ENCODE results near the gene MRM2.
A peak's percentile ranks its signal among the peaks of the same experiment; 100 is the strongest.

Gene MRM2

DNA sequence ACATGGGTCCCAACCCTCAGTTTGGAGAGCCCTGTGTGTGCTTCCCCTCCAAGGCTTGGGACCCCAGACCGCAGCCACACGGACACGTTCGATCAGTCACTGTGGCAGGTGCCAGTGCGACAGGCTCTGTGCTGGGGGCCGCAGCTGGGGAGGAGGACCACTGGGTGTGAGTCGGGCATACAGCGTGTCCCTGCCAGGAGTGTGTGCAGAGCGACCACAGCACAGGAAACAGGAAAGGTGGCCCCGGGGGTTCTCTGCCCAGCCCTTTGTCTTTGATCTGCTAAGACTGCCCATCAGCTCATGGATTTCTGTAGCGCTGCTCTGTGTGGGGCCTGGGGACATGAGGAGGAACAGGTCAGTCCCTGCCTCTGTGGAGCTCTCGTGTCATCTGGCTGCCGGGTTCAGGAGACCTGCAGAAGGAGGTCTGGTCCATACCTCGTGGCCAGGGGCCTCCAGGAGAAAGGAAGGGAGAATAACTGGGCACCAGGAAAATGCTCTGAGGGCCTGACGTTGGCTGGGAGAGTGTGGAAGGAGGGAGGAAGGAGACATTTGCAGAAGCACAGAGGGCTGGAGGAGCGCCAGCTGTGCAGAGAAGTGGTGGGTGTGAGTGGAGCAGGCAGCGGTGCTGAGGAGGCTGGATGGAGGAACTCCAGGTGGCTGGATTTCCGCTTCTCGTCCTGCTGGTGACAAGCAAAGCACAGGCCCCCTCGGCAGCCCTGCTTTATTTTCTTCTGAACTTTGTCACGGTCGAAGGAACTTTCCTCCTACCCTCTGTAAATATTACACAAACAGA lies 4.1 kb upstream of the MRM2 start:
- no peak for DNase-seq

DNA sequence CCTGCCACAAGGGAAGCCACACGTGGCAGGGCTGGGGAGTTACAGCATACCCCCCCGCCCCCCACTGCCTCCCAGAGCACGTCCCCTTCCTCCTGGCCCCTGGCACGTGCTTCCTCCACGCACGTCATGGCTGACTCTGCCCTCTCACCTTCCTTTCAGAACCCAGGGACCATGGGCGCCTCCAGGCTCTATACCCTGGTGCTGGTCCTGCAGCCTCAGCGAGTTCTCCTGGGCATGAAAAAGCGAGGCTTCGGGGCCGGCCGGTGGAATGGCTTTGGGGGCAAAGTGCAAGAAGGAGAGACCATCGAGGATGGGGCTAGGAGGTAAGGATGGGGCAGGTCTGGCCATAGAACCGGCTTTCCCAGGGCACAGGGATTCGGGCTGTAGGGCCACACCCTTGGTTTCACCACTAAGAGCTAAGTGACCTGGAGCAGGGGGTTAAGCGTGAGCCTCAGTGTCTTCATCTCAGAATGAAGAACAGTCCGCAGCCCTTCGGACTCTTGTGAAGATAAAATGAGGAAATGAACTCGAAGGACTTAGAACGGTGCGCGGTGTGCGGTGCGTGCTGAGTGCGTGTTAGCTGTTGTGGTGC lies 2.5 kb upstream of the MRM2 start:
- no peak for DNase-seq

DNA sequence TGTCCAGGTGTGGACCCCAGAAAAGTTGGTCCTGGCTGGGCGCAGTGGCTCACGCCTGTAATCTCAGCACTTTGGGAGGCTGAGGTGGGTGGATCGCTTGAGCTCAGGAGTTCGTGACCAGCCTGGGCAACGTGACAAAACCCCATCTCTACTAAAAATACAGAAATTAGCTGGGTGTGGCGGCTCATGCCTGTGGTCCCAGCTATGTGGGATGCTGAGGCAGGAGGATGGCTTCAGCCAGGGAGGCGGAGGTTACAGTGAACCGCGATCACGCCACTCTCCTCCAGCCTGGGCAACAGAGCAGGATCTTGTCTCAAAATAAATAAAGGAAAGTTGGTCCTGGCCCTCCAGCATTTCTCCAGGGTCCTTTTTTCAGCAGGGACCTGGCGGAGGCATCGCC lies 1.5 kb upstream of the MRM2 start:
- DNase-seq, result no peak

DNA sequence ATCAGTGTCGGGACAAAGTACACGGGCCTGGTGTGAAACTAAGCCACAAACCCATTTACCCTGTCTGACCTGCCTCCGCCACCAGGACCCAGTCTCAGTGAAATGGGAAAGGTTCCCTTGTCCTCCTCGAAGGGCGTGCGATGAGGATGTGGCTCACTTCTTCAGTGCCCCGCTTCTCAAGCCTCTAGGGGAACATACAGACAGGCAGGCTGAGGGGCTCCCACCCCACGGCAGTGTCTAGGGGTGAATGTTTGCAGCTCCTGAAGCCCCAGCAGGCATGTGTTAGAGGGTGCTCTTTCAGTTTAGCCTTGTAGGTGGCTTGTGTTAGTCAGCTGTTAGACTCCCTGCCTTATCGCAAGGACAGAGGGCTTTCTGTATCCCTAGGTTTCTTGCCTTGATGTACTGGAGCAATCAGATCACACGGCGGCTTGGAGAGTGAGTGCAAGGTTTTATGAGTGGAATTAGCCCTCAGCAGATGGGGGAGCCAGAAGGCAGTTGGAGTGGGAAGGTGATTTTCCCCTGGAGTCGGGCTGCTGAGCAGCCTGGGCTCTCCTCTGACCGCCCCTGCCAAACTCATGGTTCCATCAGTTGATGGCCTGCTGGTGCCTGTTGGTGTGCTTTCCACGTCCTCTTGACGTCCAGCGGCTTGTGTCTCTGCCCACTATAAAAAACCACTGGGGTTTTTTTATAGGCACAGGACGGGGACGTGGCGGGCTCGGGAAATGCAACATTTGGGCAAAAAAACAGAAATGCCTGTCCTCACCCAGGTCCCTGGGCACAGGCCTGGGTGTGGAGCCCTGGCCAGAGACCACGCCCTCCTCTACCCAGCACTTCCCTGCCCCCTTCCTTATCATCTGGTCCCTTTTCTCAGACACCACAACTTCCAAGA lies 780 bp upstream of the MRM2 start:
- DNase-seq, result no peak

DNA sequence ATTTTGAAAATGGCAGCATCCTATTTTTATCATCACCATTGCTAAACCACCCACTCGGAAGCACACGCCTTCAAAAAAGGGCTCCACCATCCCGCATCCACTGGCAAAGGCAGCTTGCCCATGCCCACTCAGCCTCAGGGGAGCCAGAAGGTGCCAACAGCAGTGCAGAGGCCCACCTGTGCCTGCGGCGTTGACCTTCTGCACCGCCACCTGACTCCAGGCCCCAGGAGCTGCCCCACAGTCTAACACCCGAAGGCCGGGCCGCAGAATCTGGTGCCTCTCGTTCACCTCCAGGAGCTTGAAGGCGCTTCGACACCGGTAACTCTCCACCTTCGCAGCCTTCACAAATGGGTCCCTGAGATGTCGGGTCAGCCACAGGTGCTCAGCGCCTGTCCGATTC lies 2.8 kb downstream of the MRM2 start:
- DNase-seq, result no peak

DNA sequence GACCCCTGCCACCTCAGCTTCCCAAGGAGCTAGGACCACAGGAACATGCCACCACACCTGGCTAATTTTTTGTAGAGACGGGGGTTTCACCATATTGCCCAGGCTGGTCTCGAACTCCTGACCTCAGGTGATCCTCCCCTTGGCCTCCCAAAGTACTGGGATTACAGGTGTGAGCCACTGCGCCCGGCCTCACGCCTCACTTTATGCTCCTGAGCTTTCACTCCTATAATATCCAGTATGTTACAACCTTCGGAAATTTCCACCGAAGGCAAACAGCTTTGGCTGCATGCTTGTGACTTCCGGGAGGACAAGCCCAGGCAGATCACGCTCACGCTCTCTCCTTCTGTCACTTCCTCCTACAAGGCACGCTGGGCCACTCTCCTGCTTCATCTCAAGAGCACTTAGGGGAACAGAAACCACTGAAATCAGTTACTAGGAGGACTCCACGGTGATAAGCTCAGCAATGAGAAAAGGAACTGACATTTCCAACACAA lies 4.8 kb downstream of the MRM2 start:
- peak; percentile 24 for DNase-seq

DNA sequence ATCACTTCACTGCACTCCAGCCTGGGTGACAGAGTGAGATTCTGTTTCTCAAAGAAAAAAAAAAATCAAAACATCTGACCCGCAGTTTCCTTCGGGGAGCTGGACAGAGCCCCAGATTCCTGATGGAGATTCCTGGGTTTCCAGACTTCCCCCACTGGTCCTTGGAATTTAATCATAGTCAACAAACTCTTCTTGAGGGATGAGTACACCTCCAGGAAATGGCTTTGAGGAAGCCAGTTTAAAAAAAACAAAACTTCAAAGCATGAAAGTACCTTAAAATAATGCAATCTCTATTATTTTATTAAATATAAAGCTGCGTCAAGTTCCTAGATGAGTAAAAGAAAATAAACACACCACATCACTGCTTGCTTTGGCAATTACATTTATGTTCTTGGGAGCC lies 8.1 kb downstream of the MRM2 start:
- no peak for DNase-seq

DNA sequence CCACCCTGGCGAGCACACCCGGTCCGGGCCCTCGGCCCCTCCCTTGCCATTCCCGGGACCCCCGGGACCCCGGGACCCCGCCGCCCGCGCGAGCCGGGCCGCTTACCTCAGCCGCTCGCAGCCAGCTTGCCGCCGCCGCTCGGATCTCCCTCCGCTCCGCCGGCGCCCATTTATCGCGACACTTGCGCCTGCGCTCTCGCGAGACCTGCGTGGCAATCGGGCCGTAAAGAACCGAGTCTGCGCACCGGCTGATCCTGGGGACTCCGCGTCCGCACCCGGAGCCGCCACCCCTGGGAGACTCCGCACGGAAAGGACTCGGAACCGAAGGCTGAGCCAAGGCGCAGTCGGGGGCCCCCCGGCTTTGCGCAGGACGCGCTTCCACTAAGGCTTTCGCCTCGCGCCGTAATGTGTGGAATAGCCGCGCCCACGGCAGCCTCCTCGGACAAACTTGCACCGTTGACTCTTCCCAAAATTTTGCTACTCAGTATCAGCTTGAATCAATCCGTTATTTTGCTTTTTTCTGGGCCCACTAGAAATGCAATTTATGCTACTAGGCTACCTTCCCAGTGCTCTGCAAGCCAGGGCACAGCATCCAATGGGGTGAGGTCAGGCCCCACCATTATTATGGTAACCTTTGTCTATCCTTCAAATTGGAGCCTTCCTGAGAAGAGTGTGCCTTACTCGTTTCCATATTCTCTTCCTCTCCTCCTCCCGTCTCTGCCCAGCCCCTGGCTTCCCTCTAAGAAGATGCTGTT lies 9.1 kb downstream of the MRM2 start, which contains the start of gene MAD1L1:
TSS of gene MAD1L1 (minus strand) at position 180 of the 755 bp plus-strand sequence. CDS start 2,812 bp downstream, outside the sequence.
- peak; percentile 86 for DNase-seq

DNA sequence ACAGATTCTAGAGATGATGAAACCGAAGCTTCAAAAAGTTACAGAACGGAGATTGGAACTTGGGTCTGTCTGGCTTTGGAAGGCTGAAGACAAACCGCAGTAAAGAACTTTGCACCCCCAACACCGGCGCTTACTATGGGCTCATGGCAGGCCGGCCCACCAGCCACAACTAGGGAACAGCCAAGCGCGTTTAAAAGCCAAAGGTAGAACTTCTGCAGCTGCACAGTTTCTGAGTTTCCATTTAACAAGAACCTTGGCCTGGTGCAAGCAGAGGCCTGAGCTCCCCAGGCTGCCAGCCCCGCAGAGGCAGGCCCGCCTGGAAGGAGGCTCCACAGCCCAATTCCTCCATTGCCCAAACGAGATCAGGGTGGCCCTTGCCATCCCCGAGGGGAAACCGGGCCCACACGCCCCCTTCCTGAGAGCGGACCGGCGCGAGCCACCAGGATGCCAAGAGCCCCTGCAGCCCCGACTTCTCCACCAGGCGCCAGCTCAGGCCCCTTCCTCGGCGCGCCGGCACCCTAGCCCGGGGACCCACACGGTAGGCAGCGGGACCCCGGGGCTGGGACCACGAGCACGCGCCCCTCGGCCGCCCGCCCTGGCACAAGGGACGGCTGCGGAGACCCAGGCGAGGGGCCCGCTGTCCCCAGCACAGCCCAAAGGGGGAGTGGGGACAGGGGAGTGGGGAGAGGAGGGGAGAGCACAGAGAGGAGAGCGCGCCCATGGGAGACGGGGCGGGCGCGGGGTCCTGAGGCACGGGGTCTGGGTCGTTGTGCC lies 9.8 kb downstream of the MRM2 start:
- DNase-seq, result no peak

DNA sequence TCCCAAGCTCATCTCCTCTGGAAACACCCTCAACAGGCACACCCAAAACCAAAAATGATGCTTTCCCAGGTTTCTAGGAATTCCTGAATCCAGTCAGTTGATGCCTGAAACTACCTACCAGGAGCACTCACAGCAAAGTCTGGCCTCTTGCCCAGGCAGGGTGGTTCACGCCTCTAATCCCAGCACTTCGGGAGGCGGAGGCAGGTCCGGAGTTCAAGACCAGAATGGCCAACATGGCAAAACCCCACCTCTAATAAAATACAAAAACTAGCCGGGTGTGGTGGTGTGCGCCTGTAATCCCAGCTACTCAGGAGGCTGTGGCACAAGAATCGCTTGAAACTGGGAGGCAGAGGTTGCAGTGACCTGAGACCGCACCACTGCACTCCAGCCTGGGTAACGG lies 11.1 kb downstream of the MRM2 start:
- DNase-seq, result no peak

DNA sequence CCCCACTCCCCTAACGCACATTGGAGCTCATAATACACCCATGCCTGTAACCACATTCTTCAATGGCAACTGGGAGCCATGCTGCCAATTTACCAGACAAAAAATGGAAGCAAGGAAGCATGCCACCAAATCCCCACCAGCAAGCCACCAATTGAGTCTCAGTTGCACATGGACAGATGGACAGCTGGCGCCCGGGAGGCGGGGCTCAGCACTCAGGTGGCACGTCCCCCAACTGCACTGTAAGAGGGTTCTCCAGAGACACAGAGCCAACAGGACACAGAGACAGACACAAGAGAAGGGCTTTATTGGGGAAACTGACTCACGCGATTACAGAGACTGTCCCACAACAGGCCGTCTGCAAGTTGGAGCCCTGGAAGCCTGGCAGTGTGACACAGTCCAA lies 11.8 kb downstream of the MRM2 start:
- DNase-seq, result no peak

DNA sequence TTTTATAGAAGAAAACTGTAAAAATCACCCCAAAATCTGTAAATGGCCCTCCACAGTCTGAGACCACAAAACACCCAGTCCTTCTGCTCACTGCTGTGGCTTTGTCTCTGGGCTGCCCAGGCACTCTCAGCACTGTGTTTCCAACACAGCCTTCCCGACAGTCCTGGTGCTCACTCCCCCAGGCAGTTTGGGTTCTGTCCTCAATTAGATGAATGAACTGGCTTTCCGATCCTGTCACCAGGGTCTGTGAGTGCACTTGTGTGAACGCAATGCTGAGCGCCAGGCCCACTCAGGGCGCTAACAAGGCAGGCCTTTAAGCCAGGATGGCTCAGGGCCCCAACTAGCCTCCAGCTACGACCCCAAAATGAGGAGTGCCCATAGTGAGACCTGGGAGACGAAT lies 12.5 kb downstream of the MRM2 start:
- no peak for DNase-seq

DNA sequence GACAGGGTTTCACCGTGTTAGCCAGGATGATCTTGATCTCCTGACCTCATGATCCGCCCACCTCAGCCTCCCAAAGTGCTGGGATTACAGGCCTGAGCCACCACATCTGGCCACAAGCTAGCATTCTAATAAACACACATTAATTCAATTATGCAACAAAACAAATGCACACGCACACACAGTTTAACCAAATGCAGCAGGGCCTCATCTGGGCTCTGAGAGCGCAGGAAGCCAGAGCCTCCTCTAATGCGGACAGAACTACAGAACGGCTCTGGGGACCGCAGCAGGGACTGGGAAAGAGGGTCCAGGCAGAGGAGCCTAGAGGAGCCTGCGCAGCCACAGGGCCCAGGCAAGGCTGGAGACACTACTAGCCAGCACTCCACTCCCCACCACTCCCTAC lies 13.1 kb downstream of the MRM2 start:
- no peak for DNase-seq

DNA sequence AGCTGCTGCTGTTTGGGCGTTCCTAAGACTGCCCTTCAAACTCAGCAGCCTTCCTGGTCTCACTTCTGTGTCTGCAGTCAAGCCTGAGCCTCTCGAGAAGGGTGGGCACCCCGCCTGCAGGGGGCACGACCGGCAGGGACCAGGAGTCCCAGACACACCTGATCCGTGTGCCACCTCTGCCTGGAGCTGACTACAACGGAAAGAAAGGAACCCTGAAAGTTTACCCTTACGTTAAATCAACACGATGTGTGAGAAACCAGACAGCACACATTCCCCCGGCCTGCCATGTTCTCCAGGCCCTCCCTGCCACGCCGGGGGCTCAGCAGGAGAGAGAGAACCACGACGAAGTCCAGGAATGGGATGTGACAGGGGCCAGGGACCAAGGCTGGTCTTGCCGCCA lies 14.3 kb downstream of the MRM2 start:
- DNase-seq, result no peak

DNA sequence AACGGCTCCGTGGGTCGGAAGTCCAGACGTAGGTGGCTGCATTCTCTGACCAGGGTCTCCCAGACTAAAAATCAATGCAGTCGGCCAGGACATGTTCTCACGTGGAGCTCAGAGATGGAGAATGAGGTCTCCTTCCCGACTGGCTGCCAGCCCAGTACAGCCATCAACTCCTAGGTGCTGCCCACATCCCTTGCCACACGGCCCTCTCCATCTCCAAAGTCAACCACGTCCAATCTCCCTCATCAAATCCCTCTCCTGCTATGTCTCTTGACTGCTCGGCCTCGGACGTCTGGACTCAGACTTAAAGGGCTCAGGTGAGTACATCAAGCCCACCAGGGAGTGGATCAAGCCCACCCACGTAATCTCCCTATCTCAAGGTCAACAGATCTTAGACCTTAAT lies 16.2 kb downstream of the MRM2 start:
- DNase-seq, result no peak

DNA sequence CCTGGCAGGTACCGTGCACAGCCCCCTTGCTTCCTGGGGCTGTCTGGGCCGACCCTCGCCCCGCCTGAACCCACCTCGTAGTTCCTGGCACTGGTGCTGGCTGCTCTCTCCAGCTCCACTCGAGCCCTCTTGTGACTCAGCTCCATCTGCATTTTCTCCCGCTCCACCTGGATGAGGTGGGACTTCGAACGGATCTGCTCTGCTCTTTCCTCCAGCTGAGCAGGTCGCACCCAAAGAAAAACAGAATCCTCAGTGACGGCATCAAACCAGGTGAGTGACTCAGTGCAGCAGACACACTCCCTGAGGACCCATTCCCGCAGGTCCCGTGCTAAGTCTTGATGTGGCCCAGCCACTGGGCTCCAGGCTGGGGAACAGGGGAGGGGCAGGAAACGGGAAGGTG lies 16.7 kb downstream of the MRM2 start:
- no peak for DNase-seq

DNA sequence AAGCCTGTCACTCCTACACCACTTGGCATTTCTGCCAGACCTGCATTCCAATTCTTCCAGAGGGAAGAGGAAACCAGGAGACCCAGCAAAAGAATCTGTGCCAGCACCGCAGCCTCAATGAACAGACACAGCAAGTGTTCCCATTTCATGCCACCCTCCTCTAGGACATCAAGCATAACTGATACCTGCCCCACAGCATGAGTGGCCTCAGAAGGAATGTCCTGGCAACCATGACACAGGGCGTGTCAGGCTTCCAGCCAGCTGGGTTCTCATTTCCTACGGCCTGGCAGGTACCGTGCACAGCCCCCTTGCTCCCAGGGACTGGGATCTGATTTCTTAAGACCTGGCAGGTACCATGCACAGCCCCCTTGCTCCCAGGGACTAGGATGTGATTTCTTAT lies 17.1 kb downstream of the MRM2 start:
- DNase-seq, result no peak

DNA sequence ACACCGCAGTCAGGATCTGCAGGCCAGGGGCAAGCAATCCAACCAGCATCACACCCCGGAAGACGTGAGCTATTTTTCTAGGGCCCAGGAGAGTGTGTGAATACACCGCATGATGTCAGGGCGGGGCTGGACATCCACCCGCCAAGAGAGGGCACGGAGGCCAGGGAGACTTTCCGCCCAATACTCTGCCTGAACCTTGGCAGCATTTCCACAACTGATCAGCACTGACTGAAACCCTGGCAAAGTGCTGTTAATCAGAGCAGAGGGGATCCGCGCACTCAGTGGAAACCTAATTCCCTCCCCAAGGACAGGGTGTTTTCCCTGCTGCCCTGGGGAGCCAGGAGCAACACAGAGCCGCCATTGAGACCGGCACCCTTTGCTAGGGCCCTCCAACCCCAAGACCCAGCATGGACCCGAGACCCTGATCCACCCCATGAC lies 17.5 kb downstream of the MRM2 start:
- no peak for DNase-seq

DNA sequence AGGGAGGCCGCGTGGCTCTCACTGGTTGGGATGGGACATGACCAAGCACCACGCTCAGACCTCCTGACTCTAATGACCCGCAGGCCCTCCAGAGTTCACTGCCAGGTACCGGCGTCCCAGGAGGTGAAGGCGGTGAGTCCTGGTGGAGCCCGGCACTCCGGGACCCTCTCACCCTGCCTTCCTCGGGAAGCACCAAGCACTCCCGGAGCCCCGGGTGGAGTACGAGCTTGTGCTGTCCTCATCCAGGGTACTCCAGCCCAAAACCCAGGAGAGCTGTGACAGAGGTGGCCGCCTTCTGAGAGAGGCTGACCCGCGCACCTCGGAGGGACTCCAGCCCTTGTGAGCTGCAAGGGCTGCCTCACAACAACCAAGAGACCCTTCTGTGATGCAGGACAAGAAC lies 18.7 kb downstream of the MRM2 start:
- no peak for DNase-seq

DNA sequence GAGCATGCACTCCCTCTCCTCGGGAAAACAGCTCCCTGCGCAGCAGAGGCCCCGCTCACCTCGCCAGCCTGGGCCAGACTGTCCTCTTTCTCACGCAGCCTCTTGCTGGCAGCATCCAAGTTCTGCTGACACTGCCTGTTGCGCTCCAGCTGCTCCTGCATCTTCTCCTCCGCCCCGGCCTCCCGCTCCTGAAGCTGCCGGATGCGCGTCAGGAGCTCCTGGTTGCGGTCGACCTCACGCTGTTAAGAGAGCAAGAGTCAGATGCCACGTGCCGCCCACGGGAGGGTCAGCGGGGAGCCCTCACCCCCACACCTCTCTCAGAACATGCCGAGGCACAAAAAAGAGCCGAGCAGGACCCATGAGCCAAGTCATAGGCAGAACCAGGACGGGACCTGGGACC lies 19.5 kb downstream of the MRM2 start:
- no peak for DNase-seq

DNA sequence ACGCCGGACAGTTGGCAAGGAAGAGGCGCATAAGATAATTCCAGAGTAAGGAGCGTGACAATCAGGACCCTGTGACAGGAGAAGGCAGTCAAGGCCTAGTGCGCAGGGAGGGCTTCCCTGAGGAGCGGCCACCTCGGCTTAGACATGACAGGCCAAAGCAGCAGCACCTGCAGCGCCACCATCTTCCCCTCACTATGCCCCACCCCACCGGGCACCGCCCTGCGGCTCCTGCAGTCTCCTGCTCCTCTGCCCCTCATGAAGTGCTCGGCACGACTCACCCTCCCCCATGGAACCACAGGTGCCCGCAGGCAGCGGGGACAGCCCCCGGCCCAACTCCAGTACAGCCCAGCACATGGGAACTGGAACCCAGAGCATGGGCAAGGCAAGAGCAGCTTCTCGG lies 21.1 kb downstream of the MRM2 start:
- DNase-seq, result no peak

DNA sequence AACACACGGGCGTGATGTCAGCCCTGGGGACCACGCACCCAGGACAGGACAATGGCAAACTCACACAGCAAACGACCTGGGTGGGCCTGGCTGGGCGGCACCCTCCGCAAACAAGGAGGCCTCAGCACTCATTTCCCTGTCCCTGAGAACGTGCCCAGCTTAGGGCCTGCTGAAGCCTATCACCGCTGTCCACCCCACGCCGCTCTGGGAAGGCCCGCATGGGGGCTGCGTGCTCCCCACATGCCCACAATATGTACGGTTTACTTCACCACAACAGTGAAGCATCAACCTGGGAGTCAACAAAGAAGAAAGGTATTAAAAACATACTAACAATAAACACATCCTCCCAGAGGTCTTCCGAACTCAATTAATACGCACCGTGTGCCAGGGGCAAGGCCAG lies 21.5 kb downstream of the MRM2 start:
- no peak for DNase-seq
